Peyer's patch (tissue), 4 donors: ENCODE results near the gene EPS8. TPM values are rescaled to one million over a fixed set of nuclear protein-coding genes. Genes with fewer than 3 reads are reported as not detected.

ENCODE experiments used
- DNase-seq, 3 donors: peaks; one replicate each; pipeline ENCODE4 v3.0.0-alpha.2; 2017 to 2019
- H3K27ac ChIP-seq, 4 donors: fragments of 200-600 bp; sonication (generic); one replicate each; pipeline ENCODE4 v1.5.1; 2016 to 2019
- H3K27me3 ChIP-seq, 2 donors: fragments of 200-600 bp; sonication (generic); one replicate each; pipeline ENCODE4 v1.5.1; 2019
- H3K36me3 ChIP-seq, 3 donors: fragments of 200-600 bp; sonication (generic); one replicate each; pipeline ENCODE4 v1.5.1; 2016 to 2019
- H3K4me1 ChIP-seq, 4 donors: fragments of 200-600 bp; sonication (generic); one replicate each; pipeline ENCODE4 v1.5.1; 2016 to 2019
- H3K4me3 ChIP-seq, 4 donors: fragments of 200-600 bp; sonication (generic); 1 replicate in 3 of 4; 2 replicates in 1 of 4; pipeline ENCODE4 v1.5.1; 2016 to 2019; ENCODE audit warnings: mild to moderate bottlenecking in 1 of 4
- H3K9me3 ChIP-seq, 4 donors: fragments of 200-600 bp; sonication (generic); one replicate each; pipeline ENCODE4 v1.5.1; 2016 to 2019; ENCODE audit warnings: mild to moderate bottlenecking in 1 of 4
- CTCF ChIP-seq, 6 experiments: fragments of 450-650 bp in 4 of 6; fragments of 200-600 bp in 2 of 6; sonication (generic) in 1 of 6; IDR thresholded peaks; one replicate each; pipeline ENCODE4 v1.5.1; 2017 to 2019; ENCODE audit warnings: antibody characterized with exemption in 6 of 6, mild to moderate bottlenecking in 3 of 6, moderate library complexity in 1 of 6
- POLR2A ChIP-seq, 2 donors: fragments of 450-650 bp; IDR thresholded peaks; one replicate each; pipeline ENCODE4 v1.5.1; 2017; ENCODE audit warnings: antibody characterized with exemption in 2 of 2, mild to moderate bottlenecking in 2 of 2, moderate library complexity in 2 of 2
- total RNA-seq, 4 donors: library from RNA; depleted of rRNA; stranded (reverse); fragments of >200 nt; gene quantifications; one replicate each; pipeline ENCODE4 v1.1.0, GENCODE V29; 2016

EPS8 gene
- total RNA-seq, 4 donors from 2014 or later: 57.8 to 168 (median 129) TPM

GRCh38 chr12:15664491-15664890 lies 124.7 kb downstream of the EPS8 start:
- Histone ChIP-seq H3K4me1 (peaks cover 0 to 6% (median 0%) of the 10 kb centered on the region in 4 donors), H3K27ac (no peak overlapping the region), H3K36me3 (peaks cover 0 to 43% (median 3%) of the 10 kb centered on the region in 3 donors), H3K27me3 (no peaks in the 10 kb centered on the region), H3K4me3 (no peak overlapping the region), H3K9me3 (no peaks in the 10 kb centered on the region)
- DNase-seq: no peak
- TF ChIP-seq CTCF (IDR thresholded peaks at IDR 0.05) (no peak), POLR2A (IDR thresholded peaks at IDR 0.05) (no peak)

- no peak for TF ChIP-seq CTCF (IDR thresholded peaks at IDR 0.05)
- no peak for TF ChIP-seq POLR2A (IDR thresholded peaks at IDR 0.05)
- Histone ChIP-seq H3K27ac (peak overlapping the region in 3 of 4 donors; percentile 1 to 58 (median 13)), H3K4me1 (peaks cover 0 to 6% (median 0%) of the 10 kb centered on the region in 4 donors), H3K36me3 (peaks cover 0 to 51% (median 3%) of the 10 kb centered on the region in 3 donors), H3K9me3 (no peaks in the 10 kb centered on the region), H3K4me3 (no peak overlapping the region), H3K27me3 (no peaks in the 10 kb centered on the region)
- no peak for DNase-seq
Observed at GRCh38 chr12:15662983-15663659, 126.1 kb downstream of the EPS8 start.

GRCh38 chr12:15662303-15662980 lies 126.7 kb downstream of the EPS8 start:
- DNase-seq: no peak
- Histone ChIP-seq H3K27ac (peak overlapping the region in 2 of 4 donors; percentile 13 to 68), H3K4me3 (no peak overlapping the region), H3K27me3 (no peaks in the 10 kb centered on the region), H3K4me1 (peaks cover 0 to 6% (median 0%) of the 10 kb centered on the region in 4 donors), H3K9me3 (no peaks in the 10 kb centered on the region), H3K36me3 (peaks cover 0 to 58% (median 3%) of the 10 kb centered on the region in 3 donors)
- no peak for TF ChIP-seq POLR2A (IDR thresholded peaks at IDR 0.05)
- no peak for TF ChIP-seq CTCF (IDR thresholded peaks at IDR 0.05)

- Histone ChIP-seq H3K9me3 (no peaks in the 10 kb centered on the region), H3K4me3 (no peak overlapping the region), H3K27me3 (no peaks in the 10 kb centered on the region), H3K27ac (no peak overlapping the region), H3K4me1 (no peaks in the 10 kb centered on the region), H3K36me3 (peaks cover 0 to 45% (median 0%) of the 10 kb centered on the region in 3 donors)
- TF ChIP-seq POLR2A (IDR thresholded peaks at IDR 0.05) (no peak), CTCF (IDR thresholded peaks at IDR 0.05) (no peak)
- DNase-seq: no peak
Observed at GRCh38 chr12:15651371-15651770, 137.8 kb downstream of the EPS8 start.

GRCh38 chr12:15650399-15651128 lies 138.6 kb downstream of the EPS8 start:
- no peak for TF ChIP-seq POLR2A (IDR thresholded peaks at IDR 0.05)
- no peak for TF ChIP-seq CTCF (IDR thresholded peaks at IDR 0.05)
- H3K4me3 ChIP-seq: no peak overlapping the region
- DNase-seq: no peak
- H3K27me3 ChIP-seq: no peaks in the 10 kb centered on the region
- no peaks in the 10 kb centered on the region for H3K4me1 ChIP-seq
- no peak overlapping the region for H3K27ac ChIP-seq
- H3K9me3 ChIP-seq: no peaks in the 10 kb centered on the region
- H3K36me3 ChIP-seq: peaks cover 0 to 48% (median 0%) of the 10 kb centered on the region in 3 donors
